ENCODE data around the gene GPC6. TPM values are rescaled to one million over a fixed set of nuclear protein-coding genes. Genes with fewer than 3 reads are reported as not detected.

The GPC6 gene
- total and polyA plus RNA-seq, 4 donors: 5.9 to 29.1 (median 18.2) TPM

GRCh38 chr13:93244918-93245280 is 18.3 kb downstream of the GPC6 start:
- Histone ChIP-seq H3K27ac (ENCODE audit: low read depth in 1 of 2, low read length in 2 of 2) (peak overlapping the region in 1 of 2 donors; percentile 67), H3K27me3 (ENCODE audit: control insufficient read depth in 4 of 4, insufficient read depth in 4 of 4, low read length in 3 of 4) (no peaks in the 10 kb centered on the region), H3K9ac (ENCODE audit: low read depth in 1 of 2, low read length in 2 of 2) (peak overlapping the region; percentile 28 to 33), H3K36me3 (ENCODE audit: control insufficient read depth in 4 of 4, insufficient read depth in 3 of 4, low read depth in 1 of 4, low read length in 3 of 4) (no peaks in the 10 kb centered on the region), H3K9me3 (ENCODE audit: control insufficient read depth in 4 of 4, low read length in 3 of 4) (no peaks in the 10 kb centered on the region), H3K4me3 (ENCODE audit: low read depth in 1 of 3, low read length in 3 of 3) (peak overlapping the region in 1 of 3 donors; percentile 19), H3K4me1 (ENCODE audit: control insufficient read depth in 4 of 4, insufficient read depth in 4 of 4, low read length in 3 of 4) (peaks cover 5 to 25% (median 13%) of the 10 kb centered on the region in 4 donors)
- 62% methylated on average over 1 of the region's 1 CpG for WGBS
- TF ChIP-seq REST (IDR thresholded peaks at IDR 0.05) (no peak), HNF4A (conservative IDR thresholded peaks at IDR 0.05) (peak in 1 of 2 donors; percentile 6), MAX (IDR thresholded peaks at IDR 0.05) (no peak), ATF3 (IDR thresholded peaks at IDR 0.05) (no peak)
- no peak for DNase-seq (ENCODE audit: low spot score)

GRCh38 chr13:93246069-93246468 is 19.5 kb downstream of the GPC6 start:
- no peaks in the 10 kb centered on the region for H3K9me3 ChIP-seq (ENCODE audit: control insufficient read depth in 4 of 4, low read length in 3 of 4)
- 98% methylated on average over 1 of the region's 1 CpG for WGBS
- TF ChIP-seq RAD21 (IDR thresholded peaks at IDR 0.05) (no peak), EGR1 (IDR thresholded peaks at IDR 0.05; ENCODE audit: low read depth in 2 of 2) (no peak), YY1 (IDR thresholded peaks at IDR 0.05) (no peak), MAX (IDR thresholded peaks at IDR 0.05) (no peak), GABPA (IDR thresholded peaks at IDR 0.05 in 1 of 2, conservative IDR thresholded peaks at IDR 0.05 in 1 of 2) (no peak), HNF4G (IDR thresholded peaks at IDR 0.05) (no peak)
- DNase-seq (ENCODE audit: low spot score): no peak
- peaks cover 8 to 25% (median 13%) of the 10 kb centered on the region in 4 donors for H3K4me1 ChIP-seq (ENCODE audit: control insufficient read depth in 4 of 4, insufficient read depth in 4 of 4, low read length in 3 of 4)
- no peaks in the 10 kb centered on the region for H3K36me3 ChIP-seq (ENCODE audit: control insufficient read depth in 4 of 4, insufficient read depth in 3 of 4, low read depth in 1 of 4, low read length in 3 of 4)
- no peak overlapping the region for H3K4me3 ChIP-seq (ENCODE audit: low read depth in 1 of 3, low read length in 3 of 3)
- H3K27me3 ChIP-seq (ENCODE audit: control insufficient read depth in 4 of 4, insufficient read depth in 4 of 4, low read length in 3 of 4): no peaks in the 10 kb centered on the region
- H3K9ac ChIP-seq (ENCODE audit: low read depth in 1 of 2, low read length in 2 of 2): no peak overlapping the region
- H3K27ac ChIP-seq (ENCODE audit: low read depth in 1 of 2, low read length in 2 of 2): no peak overlapping the region

GRCh38 chr13:93248627-93249047 is 22.0 kb downstream of the GPC6 start:
- no peak overlapping the region for H3K4me3 ChIP-seq (ENCODE audit: low read depth in 1 of 3, low read length in 3 of 3)
- H3K9me3 ChIP-seq (ENCODE audit: control insufficient read depth in 4 of 4, low read length in 3 of 4): no peaks in the 10 kb centered on the region
- peak overlapping the region; percentile 68 to 70 for H3K27ac ChIP-seq (ENCODE audit: low read depth in 1 of 2, low read length in 2 of 2)
- no peak overlapping the region for H3K9ac ChIP-seq (ENCODE audit: low read depth in 1 of 2, low read length in 2 of 2)
- no peaks in the 10 kb centered on the region for H3K27me3 ChIP-seq (ENCODE audit: control insufficient read depth in 4 of 4, insufficient read depth in 4 of 4, low read length in 3 of 4)
- no peaks in the 10 kb centered on the region for H3K36me3 ChIP-seq (ENCODE audit: control insufficient read depth in 4 of 4, insufficient read depth in 3 of 4, low read depth in 1 of 4, low read length in 3 of 4)
- peak; percentile 45 for DNase-seq (ENCODE audit: low spot score)
- 26% methylated on average over 8 of the region's 8 CpGs for WGBS
- peaks cover 8 to 25% (median 11%) of the 10 kb centered on the region in 4 donors for H3K4me1 ChIP-seq (ENCODE audit: control insufficient read depth in 4 of 4, insufficient read depth in 4 of 4, low read length in 3 of 4)
- peak in 1 of 2 donors; percentile 28 for TF ChIP-seq GABPA (IDR thresholded peaks at IDR 0.05 in 1 of 2, conservative IDR thresholded peaks at IDR 0.05 in 1 of 2)
- TF ChIP-seq RAD21 (IDR thresholded peaks at IDR 0.05): peak; percentile 92 to 98
- peak in 1 of 2 donors; percentile 9 for TF ChIP-seq JUND (IDR thresholded peaks at IDR 0.05)
- no peak for TF ChIP-seq TAF1 (conservative IDR thresholded peaks at IDR 0.05)
- TF ChIP-seq YY1 (IDR thresholded peaks at IDR 0.05): peak; percentile 93
- peak; percentile 95 for TF ChIP-seq MAX (IDR thresholded peaks at IDR 0.05)
- peak; percentile 43 for TF ChIP-seq SP1 (IDR thresholded peaks at IDR 0.05)
- TF ChIP-seq FOXA2 (IDR thresholded peaks at IDR 0.05): peak; percentile 44
- TF ChIP-seq CTCF (IDR thresholded peaks at IDR 0.05; ENCODE audit: low read depth, low read length, missing input control): peak; percentile 66
- TF ChIP-seq ATF3 (IDR thresholded peaks at IDR 0.05): peak; percentile 29
- TF ChIP-seq REST (IDR thresholded peaks at IDR 0.05): peak; percentile 86
- no peak for TF ChIP-seq NR2F2 (IDR thresholded peaks at IDR 0.05)
- peak; percentile 23 to 40 for TF ChIP-seq HNF4A (conservative IDR thresholded peaks at IDR 0.05)
- TF ChIP-seq RXRA (IDR thresholded peaks at IDR 0.05): peak; percentile 57 to 59
- TF ChIP-seq HNF4G (IDR thresholded peaks at IDR 0.05): peak; percentile 21

Data from liver (tissue), 9 donors.